Hematopoietic multipotent progenitor cell treated with erythropoietin and hydrocortisone succinate and interleukin-3 and kit ligand, for 15 days (in vitro differentiated cells): ENCODE results near the gene CALML6.

ENCODE experiments used
- DNase-seq: peaks from one replicate; pipeline ENCODE4 v3.0.0-alpha.2; 2015; ENCODE audit warnings: low spot score

The CALML6 gene

GRCh38 chr1:1942753-1943656 is 27.9 kb downstream of the CALML6 start:
- DNase-seq: no peak

GRCh38 chr1:1943834-1944570 is 28.9 kb downstream of the CALML6 start:
- DNase-seq: peak; percentile 8

DNA sequence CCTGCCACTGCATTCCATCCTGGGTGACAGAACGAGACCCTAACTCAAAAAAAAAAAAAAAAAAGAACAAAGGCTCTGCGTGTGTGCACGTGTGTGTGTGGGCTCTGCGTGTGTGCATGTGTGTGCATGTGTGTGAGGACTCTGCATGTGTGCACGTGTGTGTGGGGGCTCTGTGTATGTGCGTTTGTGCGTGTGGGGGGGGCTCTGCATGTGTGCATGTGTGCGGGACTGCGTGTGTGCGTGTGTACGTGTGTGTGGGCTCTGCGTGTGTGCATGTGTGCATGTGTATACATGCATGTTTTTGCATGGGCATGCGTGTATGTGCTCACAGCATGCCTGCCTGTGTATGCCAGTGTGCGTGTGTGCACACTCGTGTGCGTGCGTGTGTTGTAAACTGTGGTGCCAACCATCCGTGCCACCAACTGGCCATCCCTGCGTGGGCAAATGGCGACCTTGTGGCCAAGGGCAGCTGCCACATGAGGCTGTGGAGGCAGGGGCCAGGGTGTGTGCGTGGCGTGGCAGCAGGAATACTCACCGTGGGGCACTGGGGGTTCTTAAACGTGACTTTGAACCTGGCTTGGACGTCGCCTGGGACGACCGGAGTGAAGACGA is 30.8 kb downstream of the CALML6 start:
- no peak for DNase-seq

- no peak for DNase-seq
Observed at GRCh38 chr1:1946540-1946939, 31.5 kb downstream of the CALML6 start.

- DNase-seq: no peak
Observed at GRCh38 chr1:1947493-1947892, 32.4 kb downstream of the CALML6 start.

GRCh38 chr1:1948783-1949182 is 33.7 kb downstream of the CALML6 start:
- no peak for DNase-seq

GRCh38 chr1:1950940-1951339 is 35.9 kb downstream of the CALML6 start:
- no peak for DNase-seq

DNA sequence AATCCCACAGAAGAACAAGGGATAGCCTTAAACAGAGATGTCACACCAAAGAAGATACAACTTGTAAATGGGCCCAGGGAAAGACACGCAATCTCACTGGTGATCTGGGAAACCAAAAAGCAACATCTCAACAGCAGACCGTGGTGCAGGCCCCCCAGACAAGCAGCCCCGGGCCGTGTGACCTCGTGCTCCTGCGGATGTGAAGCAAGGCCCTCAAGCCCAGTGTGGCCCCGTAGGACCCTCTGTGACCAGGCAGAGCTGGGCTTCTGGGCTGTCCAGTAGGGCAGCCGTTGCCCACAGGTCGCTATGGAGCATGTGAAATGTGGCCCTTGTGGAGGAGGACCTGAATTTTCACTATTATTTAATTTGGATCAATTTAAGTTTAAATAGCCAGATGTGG is 39.0 kb downstream of the CALML6 start:
- no peak for DNase-seq

DNA sequence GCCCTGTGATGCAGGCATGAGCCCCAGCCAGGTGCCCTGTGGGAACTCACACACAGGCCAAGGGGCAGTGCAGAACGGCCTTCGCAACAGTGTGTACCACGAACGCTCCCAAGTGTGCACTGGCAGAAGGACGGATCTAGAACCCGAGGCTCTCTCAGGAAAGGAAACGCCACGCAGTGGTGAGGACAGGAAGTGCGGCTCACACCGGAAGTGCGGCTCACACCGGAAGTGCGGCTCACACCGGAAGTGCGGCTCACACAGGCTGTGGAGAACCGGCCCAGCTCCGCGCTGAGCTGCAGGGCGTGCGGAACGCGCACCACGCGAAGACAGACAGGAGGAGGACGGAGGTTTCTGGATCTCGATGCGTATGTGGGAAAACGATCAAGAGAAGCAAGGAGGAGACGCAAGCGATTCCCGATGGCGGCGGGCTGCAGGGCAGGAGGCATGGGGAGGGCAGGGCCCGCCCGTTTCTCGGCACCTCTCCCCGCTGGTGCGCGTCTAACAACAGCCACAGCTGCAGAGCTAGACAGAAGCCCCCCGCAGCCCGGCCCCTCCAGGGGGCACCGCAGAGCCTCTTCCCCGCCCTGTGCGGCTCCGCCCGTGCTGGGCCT is 39.9 kb downstream of the CALML6 start:
- DNase-seq: no peak

DNA sequence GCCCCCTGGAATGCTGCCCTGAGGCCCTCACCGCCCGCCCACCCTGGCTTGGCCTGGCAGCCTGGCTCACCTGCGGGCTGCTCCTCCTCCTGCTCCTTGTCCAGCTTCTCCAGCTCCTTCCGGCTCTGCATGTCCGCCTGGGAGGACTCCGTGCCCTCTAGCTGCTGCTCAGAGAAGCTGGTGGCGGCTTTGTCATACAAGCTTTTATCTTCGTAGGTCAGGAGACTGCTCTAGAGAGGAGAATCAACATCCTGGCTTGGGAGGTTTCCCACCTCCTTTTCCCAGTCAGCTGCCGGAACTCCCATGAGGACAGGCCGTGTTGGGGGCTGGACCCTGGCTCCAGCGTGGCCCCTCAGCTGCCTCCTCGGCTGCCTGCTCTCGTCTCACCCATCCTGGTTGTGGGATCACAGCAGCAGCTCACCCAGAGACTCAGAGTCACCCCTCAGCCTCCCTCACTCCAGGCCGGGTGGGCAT is 40.6 kb downstream of the CALML6 start:
- no peak for DNase-seq

- no peak for DNase-seq
Observed at GRCh38 chr1:1956101-1956500, 41.0 kb downstream of the CALML6 start.

DNA sequence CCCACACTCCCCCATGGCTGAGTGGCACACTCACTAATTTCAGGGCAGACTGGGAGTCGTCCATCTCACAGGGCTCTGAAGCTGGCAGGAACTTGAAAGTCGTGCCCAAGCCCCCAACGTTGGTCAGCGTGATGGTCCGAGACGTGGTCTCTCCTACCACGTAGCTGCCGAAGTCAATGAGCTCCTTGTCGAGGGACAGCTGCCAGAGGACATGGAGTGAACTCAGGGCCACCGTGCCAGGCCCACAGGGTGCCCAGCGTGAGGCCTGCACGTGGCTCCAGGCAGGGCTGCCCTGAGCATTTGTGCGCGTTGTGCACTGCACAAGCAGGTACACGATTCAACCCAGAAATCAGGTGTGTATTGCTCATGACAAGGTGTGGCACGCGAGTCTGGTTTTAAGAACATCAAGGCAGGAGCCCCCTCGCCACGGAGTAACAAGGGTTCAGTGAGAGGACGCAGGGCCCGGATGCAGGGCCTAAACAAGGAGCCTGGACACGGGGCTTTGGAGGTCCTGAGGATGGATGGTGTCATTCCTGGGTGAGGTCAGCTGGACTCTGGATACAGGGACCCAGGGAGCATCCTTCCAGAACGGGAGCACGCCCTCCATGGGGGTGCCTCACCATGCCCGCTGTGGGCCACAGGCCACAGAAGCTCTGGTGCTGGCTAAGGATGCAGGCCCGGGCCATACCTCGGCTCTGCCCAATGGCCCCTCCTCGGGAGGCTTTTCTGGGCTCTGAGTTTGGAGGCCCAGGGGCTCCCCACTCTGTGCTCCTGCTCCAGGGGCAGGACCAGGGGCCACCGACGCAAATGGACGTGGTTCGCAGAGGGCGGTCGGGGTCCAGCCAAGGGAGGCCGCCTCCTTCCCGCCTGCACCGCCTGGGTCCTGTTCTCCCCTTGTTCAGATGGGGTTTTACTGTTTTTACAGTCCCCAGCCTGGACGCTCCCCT is 41.8 kb downstream of the CALML6 start:
- no peak for DNase-seq

GRCh38 chr1:1957533-1957961 is 42.5 kb downstream of the CALML6 start:
- no peak for DNase-seq

GRCh38 chr1:1958071-1958541 is 43.0 kb downstream of the CALML6 start:
- DNase-seq: no peak

DNA sequence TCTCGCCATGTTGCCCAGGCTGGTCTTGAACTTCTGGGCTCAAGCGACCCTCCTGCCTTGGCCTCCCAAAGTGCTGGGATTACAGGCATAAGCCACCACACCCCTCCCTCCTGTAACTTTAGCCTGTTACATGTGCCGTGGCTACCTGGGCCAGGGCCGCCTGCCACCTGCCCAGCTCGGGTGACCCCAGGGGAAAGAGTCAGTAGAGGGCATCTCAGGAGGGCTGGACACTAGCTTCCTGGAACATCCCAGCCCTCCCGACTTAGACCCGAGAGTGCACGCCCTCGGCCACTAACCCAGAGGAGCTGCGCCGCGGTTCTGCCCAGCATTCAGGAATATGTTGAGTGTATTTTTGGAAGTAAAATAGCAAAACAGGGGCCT is 44.4 kb downstream of the CALML6 start:
- no peak for DNase-seq

GRCh38 chr1:1959840-1960479 is 44.9 kb downstream of the CALML6 start:
- peak; percentile 10 for DNase-seq

- DNase-seq: no peak
Observed at GRCh38 chr1:1960480-1961196, 45.6 kb downstream of the CALML6 start.

DNA sequence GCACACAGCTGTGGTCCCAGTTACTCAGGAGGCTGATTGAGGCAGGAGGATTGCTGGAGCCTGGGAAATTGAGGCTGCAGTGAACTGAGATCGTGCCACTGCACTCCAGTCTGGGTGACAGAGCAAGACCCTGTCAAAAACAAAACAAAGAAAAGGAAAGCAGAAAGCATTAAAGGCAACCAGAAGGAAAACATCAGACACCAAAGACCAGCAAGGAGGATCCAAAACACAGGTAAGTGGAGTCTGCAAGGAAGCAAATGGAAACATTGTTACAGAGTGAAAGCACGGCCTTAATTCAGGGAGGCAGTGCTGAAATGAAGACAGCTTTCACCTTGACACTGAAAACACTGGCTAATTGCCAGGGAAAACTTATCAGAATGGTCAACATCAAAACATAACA is 47.7 kb downstream of the CALML6 start:
- DNase-seq: no peak

GRCh38 chr1:1963570-1963969 is 48.5 kb downstream of the CALML6 start:
- DNase-seq: no peak

GRCh38 chr1:1964811-1965210 is 49.8 kb downstream of the CALML6 start:
- no peak for DNase-seq
